Ectodermal cell (in vitro differentiated cells): Measurements from ENCODE around the gene AHSG.
"Not testable (repeated sequence)": the region's sequence is repeated elsewhere in the genome, so short reads cannot be mapped to it uniquely, and the experiment has no call there.

Experiments
- H3K27ac ChIP-seq: 2 replicates; pipeline ENCODE4 v1.7.0; 2013; ENCODE audit warnings: mild to moderate bottlenecking, low read depth, low read length; ENCODE audit not compliant: insufficient read depth, poor library complexity, severe bottlenecking
- H3K27me3 ChIP-seq: 2 replicates; pipeline ENCODE4 v1.7.0; 2013; ENCODE audit warnings: mild to moderate bottlenecking, low read length; ENCODE audit not compliant: insufficient read depth, control insufficient read depth, poor library complexity, severe bottlenecking
- H3K36me3 ChIP-seq: one replicate; pipeline ENCODE4 v1.7.0; 2013; ENCODE audit warnings: low read length; ENCODE audit not compliant: control insufficient read depth, insufficient read depth
- H3K4me1 ChIP-seq: one replicate; pipeline ENCODE4 v1.7.0; 2013; ENCODE audit warnings: low read length; ENCODE audit not compliant: control insufficient read depth, insufficient read depth
- H3K4me3 ChIP-seq: 2 replicates; pipeline ENCODE4 v1.7.0; 2013; ENCODE audit warnings: low read depth, low read length, control low read depth; ENCODE audit not compliant: insufficient read depth
- H3K9me3 ChIP-seq: 2 replicates; pipeline ENCODE4 v1.7.0; 2013; ENCODE audit warnings: mild to moderate bottlenecking, low read length, moderate library complexity; ENCODE audit not compliant: control insufficient read depth
- WGBS, 2 experiments: methylation state at CpG; one replicate each; pipeline ENCODE4 v1.1.7; 2013; ENCODE audit warnings: missing lambda C conversion rate in 2 of 2; 5-methylcytosine and 5-hydroxymethylcytosine counted together

The AHSG gene

DNA sequence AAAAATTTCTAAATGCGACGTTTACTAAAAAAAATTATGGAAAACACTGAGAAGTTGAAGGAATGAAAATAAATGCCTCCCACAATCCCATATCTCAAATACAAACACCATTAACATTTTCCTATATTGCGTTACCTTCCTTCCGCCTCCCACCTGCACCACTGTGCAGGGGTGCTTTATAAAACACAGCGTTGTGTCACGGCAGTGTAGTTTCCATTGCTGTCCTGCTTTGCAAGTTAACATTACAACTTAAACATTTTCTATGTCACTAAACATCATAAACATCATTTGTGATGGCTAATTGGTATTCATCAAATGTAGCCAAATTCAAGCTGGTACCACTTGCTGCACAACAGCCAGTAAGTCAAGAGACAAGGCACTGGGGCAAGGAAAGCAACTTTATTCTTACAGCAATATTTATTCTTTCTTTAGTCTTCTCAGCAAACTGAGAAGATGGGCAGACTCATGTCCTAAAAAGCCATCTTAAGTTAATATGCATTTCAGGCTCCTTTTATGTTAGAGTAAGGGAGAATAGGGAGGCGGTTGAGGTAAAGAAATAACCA, 15.1 kb downstream of the AHSG start:
- H3K27ac ChIP-seq = no peak overlapping the region
- H3K4me3 ChIP-seq = no peak overlapping the region
- H3K4me1 ChIP-seq = no peaks in the 10 kb centered on the region
- no peaks in the 10 kb centered on the region for H3K36me3 ChIP-seq
- 96 to 98% methylated on average over 5 to 7 of the region's 7 CpGs for WGBS, 2 experiments
- H3K27me3 ChIP-seq = no peaks in the 10 kb centered on the region
- no peaks in the 10 kb centered on the region for H3K9me3 ChIP-seq

DNA sequence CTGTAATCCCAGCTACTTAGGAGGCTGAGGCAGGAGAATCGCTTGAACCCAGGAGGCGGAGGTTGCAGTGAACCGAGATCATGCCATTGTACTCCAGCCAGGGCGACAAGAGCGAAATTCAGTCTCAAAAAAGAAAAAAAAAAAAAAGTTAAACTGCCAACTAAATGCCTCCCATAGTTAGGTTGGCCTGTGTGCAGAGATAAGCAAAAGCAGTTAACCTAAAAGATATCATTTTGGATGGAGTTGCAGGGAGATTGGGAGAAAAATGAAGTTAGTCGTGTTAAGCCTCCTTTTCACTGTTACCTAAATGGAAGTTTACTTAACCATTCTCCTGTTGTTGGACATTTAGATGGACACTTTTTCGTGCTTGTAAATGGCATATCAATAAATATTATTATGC, 15.9 kb downstream of the AHSG start:
- Histone ChIP-seq H3K9me3 (no peaks in the 10 kb centered on the region), H3K27me3 (no peaks in the 10 kb centered on the region), H3K36me3 (no peaks in the 10 kb centered on the region), H3K27ac (no peak overlapping the region), H3K4me1 (no peaks in the 10 kb centered on the region), H3K4me3 (no peak overlapping the region)
- 93 to 97% methylated on average over 6 of the region's 7 CpGs for WGBS, 2 experiments

DNA sequence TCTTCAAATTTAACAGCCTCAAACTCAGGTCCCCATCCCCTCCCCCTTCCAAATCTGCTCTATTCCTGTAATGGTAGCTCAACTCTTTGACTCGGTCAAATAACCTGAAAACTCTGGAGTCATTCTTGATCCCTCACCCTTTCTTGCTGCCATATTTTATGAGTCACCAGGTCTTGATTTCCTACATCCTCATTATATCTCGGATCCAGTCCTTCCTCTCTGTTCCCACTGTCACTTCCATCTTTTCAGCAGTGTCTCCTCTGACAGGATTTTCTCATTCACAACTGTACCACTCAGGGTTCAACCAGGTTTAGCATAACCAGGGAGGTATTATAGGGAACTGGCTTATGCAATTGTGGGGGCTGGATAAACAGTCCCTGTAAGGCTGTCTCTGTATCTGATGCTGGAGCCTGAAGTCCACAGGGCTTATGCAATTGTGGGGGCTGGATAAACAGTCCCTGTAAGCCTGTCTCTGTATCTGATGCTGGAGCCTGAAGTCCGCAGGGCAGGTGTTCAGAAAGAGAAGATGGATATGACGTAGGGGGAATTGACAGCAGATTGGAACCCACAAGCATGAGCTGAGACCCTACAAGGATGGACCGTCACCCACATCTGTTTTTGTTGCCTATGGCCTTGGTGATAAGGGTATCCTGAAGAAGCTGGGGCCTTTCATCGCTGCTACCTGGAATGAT, 18.2 kb downstream of the AHSG start:
- WGBS, 2 experiments = 92 to 93% methylated on average over 6 of the region's 6 CpGs
- no peak overlapping the region for H3K4me3 ChIP-seq
- no peak overlapping the region for H3K27ac ChIP-seq
- no peaks in the 10 kb centered on the region for H3K9me3 ChIP-seq
- H3K4me1 ChIP-seq = no peaks in the 10 kb centered on the region
- H3K36me3 ChIP-seq = no peaks in the 10 kb centered on the region
- H3K27me3 ChIP-seq = no peaks in the 10 kb centered on the region

DNA sequence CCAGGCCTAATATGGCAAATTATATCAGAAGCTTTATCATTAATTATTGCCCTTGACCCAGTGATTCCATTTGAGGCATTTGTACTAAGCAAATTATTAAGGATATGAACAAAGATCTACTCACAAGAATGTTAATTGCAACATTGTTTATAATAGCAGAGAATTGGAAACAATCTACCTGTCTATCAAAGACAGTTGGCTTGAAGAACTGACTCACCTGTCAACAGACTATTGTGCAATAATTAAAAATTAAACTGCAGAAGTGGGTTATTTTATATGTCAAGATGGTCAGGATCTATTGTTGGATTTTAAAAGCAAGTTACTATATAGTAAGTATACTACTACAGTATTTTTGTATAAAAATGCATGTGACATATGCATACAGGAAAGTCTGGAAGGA, 20.6 kb downstream of the AHSG start:
- no peaks in the 10 kb centered on the region for H3K4me1 ChIP-seq
- H3K27ac ChIP-seq = no peak overlapping the region
- no peaks in the 10 kb centered on the region for H3K9me3 ChIP-seq
- H3K27me3 ChIP-seq = no peaks in the 10 kb centered on the region
- H3K4me3 ChIP-seq = no peak overlapping the region
- H3K36me3 ChIP-seq = no peaks in the 10 kb centered on the region

DNA sequence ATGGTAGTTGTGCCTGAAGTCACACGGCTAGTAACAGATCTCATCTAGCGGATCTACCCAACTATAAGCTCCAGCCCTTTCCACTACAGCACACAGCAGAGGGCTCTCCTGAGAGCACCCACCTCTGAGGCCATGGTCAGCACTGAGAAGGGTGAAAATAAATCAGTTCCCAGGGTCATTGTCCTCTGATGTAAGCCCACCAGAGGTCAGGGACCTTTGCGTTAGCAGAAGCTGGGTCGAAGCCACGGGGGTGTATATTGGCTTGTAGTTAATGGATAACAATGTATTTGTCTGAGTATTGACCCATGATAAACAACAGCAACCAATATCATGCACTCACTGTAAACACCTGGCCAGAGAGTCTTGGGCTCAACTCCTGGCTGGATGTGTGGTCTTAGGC, 21.3 kb downstream of the AHSG start:
- WGBS, 2 experiments = 93 to 100% methylated on average over 1 to 5 of the region's 5 CpGs
- not testable (repeated sequence) for H3K9me3 ChIP-seq, H3K27me3 ChIP-seq, H3K4me3 ChIP-seq, H3K36me3 ChIP-seq, H3K4me1 ChIP-seq, H3K27ac ChIP-seq

DNA sequence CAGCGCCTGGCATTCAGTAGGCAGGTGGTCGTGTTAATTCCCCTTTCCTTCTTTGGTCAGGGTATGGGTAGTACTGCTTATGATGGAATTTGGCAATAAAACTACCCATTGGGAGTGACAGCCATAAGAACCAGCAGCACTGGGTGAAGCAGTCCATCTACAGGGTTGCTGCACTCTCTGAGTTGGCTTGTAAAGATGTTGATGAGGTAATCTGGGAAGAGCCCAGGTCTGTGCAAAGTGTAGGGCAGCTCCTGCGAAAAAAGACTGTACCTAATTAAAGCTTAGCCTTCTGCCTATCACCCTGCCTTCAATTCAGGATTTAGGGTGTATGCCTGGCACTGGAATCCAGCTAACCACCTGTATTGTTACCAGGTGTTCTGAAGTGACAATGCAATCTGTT, 22.7 kb downstream of the AHSG start:
- H3K9me3 ChIP-seq = no peaks in the 10 kb centered on the region
- peaks cover under 1% of the 10 kb centered on the region for H3K4me1 ChIP-seq
- H3K36me3 ChIP-seq = no peaks in the 10 kb centered on the region
- 95 to 97% methylated on average over 3 of the region's 3 CpGs for WGBS, 2 experiments
- H3K4me3 ChIP-seq = no peak overlapping the region
- H3K27ac ChIP-seq = no peak overlapping the region
- no peaks in the 10 kb centered on the region for H3K27me3 ChIP-seq

DNA sequence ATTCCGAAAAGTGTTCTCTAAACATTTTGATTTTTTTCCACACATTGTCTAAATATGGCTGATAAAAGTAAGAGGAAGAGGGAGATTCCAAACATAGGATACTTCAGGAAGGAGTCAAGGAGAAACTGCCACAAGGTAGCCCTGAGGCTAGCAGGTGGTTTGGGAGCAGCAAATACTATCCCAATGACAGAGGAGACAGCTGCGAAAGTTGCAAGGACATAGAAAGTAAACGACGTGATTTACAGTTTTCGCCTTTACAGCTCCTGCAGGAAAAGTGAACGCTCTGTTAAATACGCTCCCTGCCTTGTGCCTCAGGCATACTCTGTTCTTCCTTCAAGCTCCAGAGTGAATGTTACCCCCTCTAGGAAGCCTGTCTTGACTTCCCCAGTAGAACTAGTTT, 23.7 kb downstream of the AHSG start:
- Histone ChIP-seq H3K27me3 (no peaks in the 10 kb centered on the region), H3K36me3 (no peaks in the 10 kb centered on the region), H3K27ac (no peak overlapping the region), H3K4me3 (no peak overlapping the region), H3K4me1 (peaks cover 5% of the 10 kb centered on the region), H3K9me3 (no peaks in the 10 kb centered on the region)
- 90 to 91% methylated on average over 6 to 7 of the region's 7 CpGs for WGBS, 2 experiments

DNA sequence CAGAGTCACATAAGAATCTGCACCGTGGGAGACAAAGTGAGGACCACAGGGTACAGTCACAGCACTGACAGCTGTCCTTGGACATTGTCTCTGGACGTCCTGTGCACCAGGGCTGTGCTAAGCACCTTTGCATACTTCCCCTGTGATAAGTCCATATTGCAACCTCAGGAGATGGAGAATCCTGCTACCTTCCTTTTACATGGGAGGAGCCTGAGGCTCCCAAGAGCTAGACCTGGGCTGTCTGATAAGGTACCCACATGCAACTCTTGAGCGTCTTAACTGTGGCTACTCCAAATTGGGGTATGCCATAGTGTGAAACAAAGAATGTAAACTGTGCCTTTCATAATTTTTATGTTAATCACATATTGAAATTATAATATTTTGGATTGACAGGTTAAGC, 24.8 kb downstream of the AHSG start:
- Histone ChIP-seq H3K36me3 (no peaks in the 10 kb centered on the region), H3K4me3 (no peak overlapping the region), H3K9me3 (no peaks in the 10 kb centered on the region), H3K27me3 (no peaks in the 10 kb centered on the region), H3K27ac (no peak overlapping the region), H3K4me1 (peaks cover 5% of the 10 kb centered on the region)
- 86 to 93% methylated on average over 3 of the region's 3 CpGs for WGBS, 2 experiments

DNA sequence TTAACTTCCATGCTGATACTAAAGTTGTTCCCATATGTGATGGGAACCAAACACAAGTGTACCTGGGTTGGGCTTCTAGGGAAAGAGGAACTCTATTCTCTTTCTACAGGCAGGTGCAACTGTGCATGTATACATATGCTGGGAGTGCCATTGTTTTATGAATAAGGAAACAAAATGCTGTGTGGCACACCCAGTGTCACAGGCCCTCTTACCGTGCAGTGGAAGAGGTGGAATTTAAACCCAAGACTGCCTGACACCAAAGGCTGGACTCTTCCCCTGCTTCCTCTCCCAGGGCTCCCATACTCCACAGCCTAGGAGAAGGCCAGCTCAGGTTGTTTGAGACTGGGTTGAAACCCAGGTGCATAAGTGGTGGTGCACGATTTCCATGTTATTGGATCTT, 25.4 kb downstream of the AHSG start:
- Histone ChIP-seq H3K36me3 (no peaks in the 10 kb centered on the region), H3K4me1 (peaks cover 5% of the 10 kb centered on the region), H3K4me3 (no peak overlapping the region), H3K27me3 (no peaks in the 10 kb centered on the region), H3K9me3 (no peaks in the 10 kb centered on the region), H3K27ac (no peak overlapping the region)
- WGBS, 2 experiments = 93 to 97% methylated on average over 2 of the region's 2 CpGs

DNA sequence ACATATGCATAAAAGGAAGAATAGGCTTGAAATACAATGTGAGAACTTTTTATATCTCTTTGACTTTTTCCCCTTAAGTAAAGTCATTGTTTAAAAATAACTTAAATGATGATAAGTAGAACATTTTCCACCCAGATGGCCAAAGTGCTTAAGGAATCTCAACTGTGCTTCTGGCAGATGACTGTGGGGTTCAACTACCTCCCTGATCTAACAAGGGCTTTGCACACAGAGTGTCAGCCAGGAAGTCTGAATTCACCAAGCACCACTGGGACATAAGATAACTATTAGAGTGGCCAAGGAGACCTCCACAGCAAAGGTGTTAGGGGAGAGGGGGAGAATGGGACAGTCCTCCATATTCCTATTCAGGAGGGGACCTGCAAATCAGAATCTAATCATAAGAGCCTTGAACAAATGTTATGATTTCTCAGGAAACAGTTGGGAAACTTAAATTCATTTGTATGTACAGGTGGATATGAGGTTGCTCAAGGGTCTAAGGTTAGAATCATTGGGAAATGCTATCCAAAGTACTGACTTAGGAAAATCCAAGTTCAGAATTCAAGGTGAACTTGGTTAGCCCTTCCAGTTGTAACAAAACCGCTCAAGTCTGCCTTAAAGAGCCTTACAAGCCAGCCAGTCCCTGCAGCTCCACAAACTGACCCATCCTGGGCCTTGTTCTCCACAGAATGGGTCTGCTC, 27.1 kb downstream of the AHSG start, which contains the start of gene FETUB:
Gene FETUB (plus strand): TSS at position 622 of the 695 bp plus-strand sequence. CDS start 62 bp downstream, at position 684.
- Histone ChIP-seq H3K27me3 (no peaks in the 10 kb centered on the region), H3K27ac (no peak within 1 kb of the TSS), H3K9me3 (no peaks in the 10 kb centered on the region), H3K4me3 (no peak within 1 kb of the TSS), H3K4me1 (peaks cover 5% of the 10 kb centered on the region), H3K36me3 (no peaks in the 10 kb centered on the region)
- WGBS, 2 experiments = 84 to 90% methylated on average over 1 of the region's 1 CpG
